Stimulated activated CD8-positive, alpha-beta memory T cell treated with anti-CD3 and anti-CD28 coated beads, Interleukin-2, amount 100 ng/mL, for 1 hour (primary cell): Measurements from ENCODE around the gene NCR1.
"Not testable (repeated sequence)": the region's sequence is repeated elsewhere in the genome, so short reads cannot be mapped to it uniquely, and the experiment has no call there.

Source experiments
- DNase-seq, 2 donors: peaks; one replicate each; pipeline ENCODE4 v3.0.0-alpha.2; 2020; ENCODE audit warnings: low read depth in 2 of 2

Gene NCR1

GRCh38 chr19:54906819-54907218 is 871 bp downstream of the NCR1 start:
- DNase-seq, result no peak

GRCh38 chr19:54907899-54908298 is 2.0 kb downstream of the NCR1 start:
- DNase-seq, result not testable (repeated sequence)

- no peak for DNase-seq
Measured at GRCh38 chr19:54916822-54917221, 10.9 kb downstream of the NCR1 start.

- no peak for DNase-seq
Measured at GRCh38 chr19:54918499-54918898, 12.6 kb downstream of the NCR1 start.

GRCh38 chr19:54919646-54920563 is 14.0 kb downstream of the NCR1 start:
- DNase-seq, result not testable (repeated sequence)

- no peak for DNase-seq
Measured at GRCh38 chr19:54921082-54921481, 15.1 kb downstream of the NCR1 start.

- no peak for DNase-seq
Measured at GRCh38 chr19:54923276-54923675, 17.3 kb downstream of the NCR1 start.

- DNase-seq, result no peak
Measured at GRCh38 chr19:54928299-54928698, 22.4 kb downstream of the NCR1 start.

- no peak for DNase-seq
Measured at GRCh38 chr19:54937926-54938325, 32.0 kb downstream of the NCR1 start.

- no peak for DNase-seq
Measured at GRCh38 chr19:54938906-54939305, 33.0 kb downstream of the NCR1 start.

GRCh38 chr19:54939538-54939937 is 33.6 kb downstream of the NCR1 start:
- DNase-seq, result not testable (repeated sequence)

GRCh38 chr19:54943772-54944361 is 37.9 kb downstream of the NCR1 start:
- not testable (repeated sequence) for DNase-seq

GRCh38 chr19:54947381-54947780 is 41.4 kb downstream of the NCR1 start, which contains the start of gene NLRP7:
Gene NLRP7 (minus strand): TSS chr19:54947530.
- DNase-seq, result no peak

GRCh38 chr19:54949412-54949811 is 43.5 kb downstream of the NCR1 start:
- DNase-seq, result no peak

GRCh38 chr19:54950580-54950979 is 44.6 kb downstream of the NCR1 start:
- not testable (repeated sequence) for DNase-seq

GRCh38 chr19:54952591-54953344 is 46.8 kb downstream of the NCR1 start:
- no peak for DNase-seq

- not testable (repeated sequence) for DNase-seq
Measured at GRCh38 chr19:54953345-54953713, 47.4 kb downstream of the NCR1 start.

GRCh38 chr19:54955376-54955775 is 49.4 kb downstream of the NCR1 start:
- DNase-seq, result no peak

- DNase-seq, result no peak
Measured at GRCh38 chr19:54959840-54960239, 53.9 kb downstream of the NCR1 start.
